ENCODE measurements around the gene KLK3.

- no peak for TF ChIP-seq POLR2A (IDR thresholded peaks at IDR 0.05)
- no peak for TF ChIP-seq CTCF (IDR thresholded peaks at IDR 0.05)
These were observed 33.5 kb upstream of the KLK3 start for GRCh38 chr19:50821248-50821612.

All from esophagus squamous epithelium (tissue), 4 donors.